HepG2 (cell line): Measurements from ENCODE around the gene VPS26B.

Experiments
- BRCA1 ChIP-seq: sonication (generic); formaldehyde crosslinking; IDR thresholded peaks from 2 replicates; pipeline ENCODE4 v1.4.0; 2020; ENCODE audit warnings: missing genetic modification reagents
- ELK4 ChIP-seq: sonication (generic); formaldehyde crosslinking; IDR thresholded peaks from 2 replicates; pipeline ENCODE4 v1.9.0; 2021; ENCODE audit warnings: missing genetic modification reagents, borderline replicate concordance
- HCFC1 ChIP-seq: fragments of 150-350 bp; IDR thresholded peaks from 2 replicates; pipeline ENCODE4 v1.6.1; 2014; ENCODE audit warnings: low read depth, low read length
- MXD4 ChIP-seq: IDR thresholded peaks from 2 replicates; pipeline ENCODE4 v1.6.1; 2016; ENCODE audit warnings: mild to moderate bottlenecking, missing biosample characterization, missing genetic modification reagents
- PHF8 ChIP-seq: sonication (generic); formaldehyde crosslinking; IDR thresholded peaks from 2 replicates; pipeline ENCODE4 v1.5.0; 2020; ENCODE audit warnings: missing genetic modification reagents
- STAT6 ChIP-seq: sonication (generic); formaldehyde crosslinking; IDR thresholded peaks from 2 replicates; pipeline ENCODE4 v1.4.0; 2020; ENCODE audit warnings: missing genetic modification reagents, mild to moderate bottlenecking, borderline replicate concordance
- TAF15 ChIP-seq: fragments of 200-400 bp; formaldehyde crosslinking; IDR thresholded peaks from one replicate; pipeline ENCODE4 v1.6.1; 2018; ENCODE audit warnings: mild to moderate bottlenecking, low read depth, low read length; ENCODE audit not compliant: poor library complexity, severe bottlenecking
- TFE3 ChIP-seq: IDR thresholded peaks from 2 replicates; pipeline ENCODE4 v1.6.1; 2016

- TF ChIP-seq TFE3 (CRISPR knock-in tag) (no peak), BRCA1 (CRISPR knock-in tag) (no peak), PHF8 (no peak), TAF15 (no peak), STAT6 (CRISPR knock-in tag) (no peak), MXD4 (no peak), ELK4 (no peak), HCFC1 (no peak)
Measured at GRCh38 chr11:134271978-134272377, 47.5 kb downstream of the VPS26B start.
